ENCODE results near the gene LMLN.
"Not testable (repeated sequence)": the region's sequence is repeated elsewhere in the genome, so short reads cannot be mapped to it uniquely, and the experiment has no call there.

- not testable (repeated sequence) for TF ChIP-seq CTCF (IDR thresholded peaks at IDR 0.05); POLR2AphosphoS5 (IDR thresholded peaks at IDR 0.05; ENCODE audit: insufficient read depth in 1 of 2, low read depth in 1 of 2)
Measured at GRCh38 chr3:197921429-197922275, 38.4 kb upstream of the LMLN start.
